ENCODE data around the gene HRH2.
"Not testable (repeated sequence)": the region's sequence is repeated elsewhere in the genome, so short reads cannot be mapped to it uniquely, and the experiment has no call there.

The HRH2 gene

DNA sequence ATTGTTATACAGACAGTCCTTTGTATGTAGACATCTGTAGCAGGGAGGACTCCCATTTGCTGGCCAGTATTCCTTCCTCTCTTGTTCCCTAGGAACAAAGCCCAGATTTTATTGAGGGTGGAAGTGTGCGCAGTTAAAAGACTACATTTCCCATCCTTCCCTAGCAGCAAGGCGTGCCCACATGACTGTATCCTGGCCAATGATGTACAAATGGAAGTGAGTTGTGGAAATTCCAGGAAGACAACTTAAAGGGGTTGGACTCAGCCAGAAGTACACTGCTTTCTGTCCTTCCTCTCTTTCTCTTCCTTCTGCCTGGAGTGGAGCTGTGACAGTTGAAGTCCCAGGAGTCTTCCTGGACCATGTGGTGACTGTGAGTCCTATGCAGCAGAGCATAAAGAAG lies 89.0 kb downstream of the HRH2 start:
- DNase-seq: peak; percentile 51

DNA sequence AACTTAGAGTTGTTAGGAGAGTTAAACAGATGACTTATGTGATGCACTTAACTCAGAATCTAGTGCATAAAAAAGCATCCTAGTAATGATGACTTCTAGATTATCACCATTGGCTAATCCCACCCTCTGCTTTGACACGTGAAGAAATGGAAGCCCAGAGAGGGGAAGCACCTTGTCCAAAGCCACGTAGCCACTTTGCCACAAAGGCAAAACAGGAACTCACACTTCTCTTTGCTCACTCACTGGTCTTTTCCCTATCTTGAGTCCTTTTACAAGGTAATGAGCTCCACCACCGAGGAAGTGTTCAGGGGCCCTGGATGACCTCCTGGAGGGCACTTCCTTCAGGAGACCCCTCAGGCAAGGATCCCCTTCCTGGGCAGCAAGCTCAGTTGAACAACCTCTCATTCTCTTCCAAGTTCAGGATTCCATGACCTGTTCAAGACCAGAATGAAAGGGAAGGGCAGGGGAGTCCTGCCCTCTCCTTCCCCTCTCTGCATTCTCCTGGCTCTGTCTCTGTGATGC lies 89.7 kb downstream of the HRH2 start:
- DNase-seq: no peak

- DNase-seq: no peak
Measured at GRCh38 chr5:175748650-175749049, 90.8 kb downstream of the HRH2 start.

- DNase-seq: no peak
Measured at GRCh38 chr5:175749591-175749990, 91.7 kb downstream of the HRH2 start.

DNA sequence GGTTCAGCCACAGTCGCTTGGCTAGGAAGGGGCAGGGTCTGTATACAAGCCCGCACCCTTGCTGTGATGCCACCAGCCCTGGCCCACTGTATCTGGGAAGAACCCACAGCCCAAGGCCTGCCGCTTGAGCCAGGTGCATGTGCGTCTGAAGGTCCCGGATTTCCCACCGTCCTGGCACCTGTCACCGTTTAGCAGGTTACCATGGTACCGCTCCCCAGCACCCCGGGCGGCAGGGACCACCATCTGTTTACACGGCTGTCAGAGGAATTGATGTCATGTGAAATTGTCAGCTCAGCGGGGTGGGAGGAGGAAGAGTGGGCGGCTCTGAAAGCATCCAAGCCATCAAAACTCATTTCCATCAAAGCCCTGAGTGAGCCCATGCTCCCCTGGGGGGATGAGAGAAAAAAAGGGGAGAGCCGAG lies 92.7 kb downstream of the HRH2 start:
- peak; percentile 89 for DNase-seq

- peak; percentile 47 for DNase-seq
Measured at GRCh38 chr5:175751369-175751768, 93.5 kb downstream of the HRH2 start.

GRCh38 chr5:175752826-175753535 lies 95.1 kb downstream of the HRH2 start:
- no peak for DNase-seq

- peak; percentile 21 for DNase-seq
Measured at GRCh38 chr5:175753536-175754402, 95.9 kb downstream of the HRH2 start.

- DNase-seq: not testable (repeated sequence)
Measured at GRCh38 chr5:175759991-175760390, 102.1 kb downstream of the HRH2 start.

Data from NCI-H82 (cell line).